HG03565 (cell line): Measurements from ENCODE around the gene DENND1B.
A peak's percentile ranks its signal among the peaks of the same experiment; 100 is the strongest.
"Not testable (repeated sequence)": the region's sequence is repeated elsewhere in the genome, so short reads cannot be mapped to it uniquely, and the experiment has no call there.

Experiments
- ATAC-seq: cut with Tn5 transposase; IDR thresholded peaks from one replicate; pipeline ENCODE4 v1.9.1; 2021; ENCODE audit warnings: mild to moderate bottlenecking, moderate library complexity; ENCODE audit not compliant: unreplicated experiment

DENND1B gene

GRCh38 chr1:197572169-197572568 lies 203.1 kb downstream of the DENND1B start:
- ATAC-seq = no peak

GRCh38 chr1:197567442-197567841 lies 207.8 kb downstream of the DENND1B start:
- ATAC-seq = no peak

DNA sequence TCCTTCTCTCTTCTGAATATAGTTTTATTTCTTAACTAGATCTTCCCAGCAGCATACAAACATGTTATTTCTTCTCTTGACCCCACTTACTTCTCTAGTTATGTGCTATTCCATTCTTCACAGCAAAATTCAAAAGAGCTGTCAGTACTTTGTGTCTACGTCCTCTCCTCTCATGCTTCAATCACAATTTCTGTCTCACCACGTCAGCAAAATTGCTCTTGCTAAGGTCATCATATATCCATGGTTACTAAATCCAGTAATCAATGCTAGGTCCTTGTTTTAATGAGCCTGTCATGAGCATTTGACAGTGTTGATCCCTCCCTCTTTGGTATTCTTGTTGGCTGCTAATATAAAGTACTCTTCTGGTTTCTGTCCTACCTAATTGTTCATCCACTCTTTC lies 214.2 kb downstream of the DENND1B start:
- ATAC-seq = no peak

DNA sequence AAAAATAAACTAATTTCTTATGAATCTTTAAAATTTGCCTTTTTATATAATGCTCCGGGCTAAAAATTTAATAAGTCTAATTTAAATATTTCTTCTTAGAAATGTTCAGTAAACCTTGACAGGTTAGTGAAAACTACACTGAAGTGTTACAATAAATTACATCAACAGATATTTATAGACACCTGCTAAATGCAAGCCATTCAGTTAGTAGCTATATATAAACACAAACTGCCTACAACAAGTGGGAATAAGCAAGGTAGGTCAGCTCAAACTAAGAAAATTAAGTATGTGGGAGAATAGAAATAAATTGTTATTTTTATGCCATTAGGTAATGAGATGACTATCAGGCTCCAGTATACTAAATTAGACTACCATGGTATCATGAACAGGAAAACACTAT lies 215.6 kb downstream of the DENND1B start:
- no peak for ATAC-seq

- no peak for ATAC-seq
Observed at GRCh38 chr1:197559244-197559643, 216.0 kb downstream of the DENND1B start.

DNA sequence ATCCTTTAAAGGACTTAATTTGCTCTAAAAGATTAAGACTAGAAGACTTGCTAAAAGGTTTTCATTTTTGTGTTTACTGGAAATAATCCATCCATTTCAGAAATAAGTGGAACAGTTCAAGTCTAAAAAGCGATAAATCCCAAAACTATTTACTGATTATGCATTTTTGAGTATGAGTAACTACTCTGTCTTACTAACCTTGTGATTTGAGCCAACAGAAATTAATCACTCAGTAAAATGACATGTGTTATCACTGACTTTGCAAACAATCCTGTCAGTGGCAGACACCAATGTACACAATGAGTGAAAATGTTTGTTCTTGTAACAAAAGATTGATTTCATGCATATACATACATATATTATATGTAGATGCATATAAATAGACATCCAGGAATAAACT lies 218.0 kb downstream of the DENND1B start:
- no peak for ATAC-seq

GRCh38 chr1:197553281-197553680 lies 222.0 kb downstream of the DENND1B start:
- ATAC-seq = no peak

- ATAC-seq = no peak
Observed at GRCh38 chr1:197546989-197547388, 228.3 kb downstream of the DENND1B start.

DNA sequence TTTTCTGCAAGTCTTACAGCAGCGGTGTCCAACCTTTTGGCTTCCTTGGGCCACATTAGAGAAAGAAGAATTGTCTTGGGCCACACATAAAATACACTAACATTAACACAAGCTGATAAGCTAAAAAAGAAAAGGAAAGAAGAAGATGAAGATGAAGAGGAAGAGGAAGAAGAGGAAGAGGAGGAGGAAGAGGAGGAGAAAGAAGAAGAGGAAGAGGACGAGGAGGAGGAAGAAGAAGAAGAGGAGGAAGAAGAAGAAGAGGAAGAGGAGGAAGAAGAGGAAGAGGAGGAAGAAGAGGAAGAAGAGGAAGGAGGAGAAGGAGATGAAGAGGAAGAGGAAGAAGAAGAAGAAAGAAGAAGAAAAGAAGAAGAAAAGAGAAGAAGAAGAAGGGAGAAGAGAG lies 230.7 kb downstream of the DENND1B start:
- no peak for ATAC-seq

DNA sequence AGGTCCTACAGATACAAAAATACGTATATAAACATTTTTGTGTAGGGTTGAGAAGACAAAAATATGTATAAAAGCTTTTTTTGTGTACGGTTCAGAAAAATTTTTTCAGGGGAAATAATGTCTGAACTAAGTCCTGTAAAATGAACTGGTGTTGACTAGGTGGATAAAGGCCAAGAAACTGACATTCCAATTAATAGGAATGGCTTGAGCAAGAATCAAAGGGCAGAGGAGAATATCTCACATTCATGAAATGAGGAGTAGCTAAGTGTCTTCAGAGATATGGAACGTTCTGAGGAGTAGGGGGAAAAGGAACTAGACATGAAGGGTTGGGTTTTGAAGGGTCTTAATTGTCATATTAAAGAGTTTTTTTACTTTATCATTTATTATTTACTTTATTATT lies 231.2 kb downstream of the DENND1B start:
- ATAC-seq = no peak

- no peak for ATAC-seq
Observed at GRCh38 chr1:197541411-197541810, 233.9 kb downstream of the DENND1B start.

GRCh38 chr1:197526736-197527371 lies 248.4 kb downstream of the DENND1B start:
- peak; percentile 57 for ATAC-seq

- peak; percentile 70 for ATAC-seq
Observed at GRCh38 chr1:197521118-197521739, 254.1 kb downstream of the DENND1B start.

DNA sequence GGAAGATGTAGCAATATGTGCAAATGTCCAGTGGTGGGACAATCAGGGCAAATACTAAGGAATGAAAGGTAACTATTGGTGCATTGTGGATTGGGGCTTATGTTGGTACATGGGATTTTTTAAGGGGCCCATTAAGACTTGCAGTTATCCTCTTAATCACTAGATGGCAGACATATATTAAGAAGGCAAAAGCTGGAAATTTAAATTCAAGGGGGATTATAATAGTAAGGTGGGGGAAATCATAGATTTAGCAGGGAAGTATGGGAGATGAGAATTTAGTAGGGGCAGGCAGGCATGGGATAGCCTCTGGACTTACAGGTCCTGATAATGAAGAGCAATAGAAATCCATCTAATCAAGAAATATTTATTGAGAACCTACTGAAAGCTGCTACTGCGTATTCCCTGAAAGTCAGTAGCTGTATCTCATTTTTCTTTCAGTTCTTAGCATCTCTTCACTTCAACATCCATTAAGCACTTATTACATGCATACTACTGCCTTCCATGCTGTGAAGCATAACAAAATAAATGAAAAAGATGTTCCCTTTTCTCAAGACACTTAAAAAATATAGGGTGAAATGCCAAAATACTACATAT lies 255.4 kb downstream of the DENND1B start:
- ATAC-seq = no peak

DNA sequence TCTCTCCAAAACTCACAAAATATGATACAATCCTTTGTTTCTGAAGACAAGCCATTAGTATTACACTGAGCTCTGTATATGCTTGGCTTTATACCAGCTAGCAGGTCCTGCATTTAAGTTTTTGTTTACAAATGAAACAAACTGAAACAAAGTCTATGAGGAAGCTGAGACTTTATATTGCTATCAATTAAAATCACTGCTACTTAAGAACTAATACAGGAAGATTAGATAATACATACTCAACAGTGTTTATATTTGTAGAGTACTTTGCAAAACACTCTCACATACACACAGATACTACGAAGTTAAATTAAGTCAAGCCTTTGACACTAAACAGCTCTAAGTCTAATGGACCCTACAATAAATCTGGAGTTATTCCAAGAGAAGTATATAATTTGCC lies 259.9 kb downstream of the DENND1B start:
- ATAC-seq = no peak

DNA sequence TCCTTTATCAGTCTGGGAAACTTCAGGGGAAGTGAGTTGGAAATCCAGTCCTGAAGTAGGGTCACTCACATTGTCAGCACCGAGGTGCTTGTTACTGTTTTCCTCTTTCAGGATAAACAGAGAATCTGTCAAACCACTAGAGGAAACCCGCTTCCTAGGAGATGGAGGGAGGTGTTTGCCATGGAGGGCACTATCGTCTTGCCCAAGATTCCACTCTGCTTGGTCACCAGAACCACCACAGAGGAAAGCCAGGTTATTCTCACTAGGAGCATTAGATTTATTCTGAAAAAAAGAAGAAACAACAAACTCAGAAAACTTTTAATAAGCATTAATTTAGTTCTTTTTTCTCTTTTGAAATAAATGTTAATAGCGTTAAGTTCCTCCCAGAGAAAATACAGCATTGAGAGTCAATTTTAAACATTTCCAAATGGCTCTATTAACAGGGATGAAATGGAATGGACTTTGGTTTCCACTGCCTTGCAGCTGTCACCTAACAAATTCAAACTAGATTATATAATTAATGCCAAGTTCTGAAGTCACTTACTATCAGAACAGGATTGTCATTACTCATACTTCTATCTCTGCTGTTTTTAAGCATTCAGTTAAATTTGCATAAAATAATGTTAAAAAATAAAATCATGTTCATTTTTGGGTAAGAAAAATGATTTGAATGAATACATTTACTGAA lies 264.4 kb downstream of the DENND1B start:
- ATAC-seq = no peak

DNA sequence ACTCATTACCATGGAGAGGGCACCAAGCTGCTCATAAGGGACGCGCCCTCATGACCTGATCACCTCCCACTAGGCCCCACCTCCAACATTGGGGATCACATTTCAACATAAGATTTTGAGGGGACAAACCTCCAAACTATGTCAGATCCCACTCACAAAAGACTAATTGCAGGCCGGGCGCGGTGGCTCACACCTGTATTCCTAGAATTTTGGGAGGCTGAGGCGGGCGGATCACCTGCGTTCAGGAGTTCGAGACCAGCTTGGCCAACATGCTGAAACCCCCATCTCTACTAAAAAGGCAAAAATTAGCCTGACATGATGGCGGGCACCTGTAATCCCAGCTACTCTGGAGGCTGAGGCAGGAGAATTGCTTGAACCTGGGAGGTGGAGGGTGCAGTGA lies 278.6 kb downstream of the DENND1B start:
- ATAC-seq = no peak

GRCh38 chr1:197491505-197491904 lies 283.8 kb downstream of the DENND1B start:
- not testable (repeated sequence) for ATAC-seq

- no peak for ATAC-seq
Observed at GRCh38 chr1:197486946-197487345, 288.3 kb downstream of the DENND1B start.

DNA sequence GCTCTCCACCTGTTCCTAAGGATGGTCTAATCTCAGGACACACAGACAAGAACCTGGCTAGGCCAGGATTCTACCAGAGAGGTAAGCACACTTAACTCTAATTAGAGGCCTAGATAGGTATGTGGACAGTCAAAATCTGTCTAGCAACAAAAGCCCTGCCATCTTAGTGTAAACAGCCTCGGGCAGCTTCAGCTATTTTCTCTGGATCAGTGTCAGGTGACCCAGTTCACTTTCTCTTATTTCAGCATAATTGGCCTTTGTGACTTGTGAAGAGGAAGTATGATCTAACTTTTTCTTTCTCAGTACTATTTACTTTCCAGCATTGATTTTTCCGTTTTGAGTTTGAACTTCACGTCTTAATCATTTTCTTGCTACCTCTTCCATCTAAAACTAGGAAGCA lies 289.5 kb downstream of the DENND1B start:
- ATAC-seq = no peak

- no peak for ATAC-seq
Observed at GRCh38 chr1:197481101-197481500, 294.2 kb downstream of the DENND1B start.

DNA sequence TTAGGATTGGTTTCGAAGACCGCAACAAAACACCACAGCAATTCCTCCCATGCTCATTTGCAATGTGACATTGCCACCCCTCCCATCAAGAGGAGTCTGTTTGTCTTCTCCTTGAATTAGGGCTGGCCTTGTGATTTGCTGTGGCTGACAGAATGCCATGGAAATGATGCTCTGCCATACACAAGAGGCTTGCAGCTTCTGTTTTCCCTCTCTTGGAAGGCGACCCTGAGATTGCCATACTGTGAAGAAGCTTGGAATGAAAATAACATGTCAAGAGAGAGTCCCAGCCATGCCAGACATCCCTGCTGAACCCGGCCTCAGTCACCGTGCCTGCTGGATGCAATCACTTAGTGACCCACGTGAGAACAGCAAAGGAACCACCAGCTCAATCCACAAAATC lies 294.8 kb downstream of the DENND1B start:
- no peak for ATAC-seq
